Loucy (cell line): ENCODE measurements around the gene KRT35.

Experiments
- CTCF ChIP-seq: fragments of 200-600 bp; sonication (generic); conservative IDR thresholded peaks from 2 replicates; pipeline ENCODE4 v1.5.1; 2014; ENCODE audit warnings: mild to moderate bottlenecking, antibody characterized with exemption, low read length
- EZH2phosphoT487 ChIP-seq: fragments of 200-600 bp; IDR thresholded peaks from 2 replicates; pipeline ENCODE4 v1.6.1; 2018; ENCODE audit warnings: antibody characterized with exemption, mild to moderate bottlenecking, moderate library complexity, borderline replicate concordance

DNA sequence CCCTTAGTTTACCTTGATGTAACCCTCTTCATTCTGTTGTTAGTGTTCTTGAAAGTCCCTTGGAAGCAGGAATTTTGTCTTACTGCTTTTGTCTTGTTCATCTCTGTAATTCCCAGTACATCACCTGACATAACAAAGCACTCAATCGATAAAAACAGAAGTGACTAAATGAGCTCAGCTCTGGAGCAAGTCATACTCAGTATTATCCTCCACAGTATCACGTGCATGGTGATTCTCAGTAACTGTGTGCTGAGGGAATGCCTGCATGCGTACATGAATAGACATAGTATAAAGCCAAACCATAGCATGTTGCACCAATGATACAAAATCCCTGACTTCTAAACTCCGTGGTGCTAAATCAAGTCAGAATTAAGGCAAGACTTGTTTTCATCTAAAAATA, 47.4 kb downstream of the KRT35 start:
- TF ChIP-seq EZH2phosphoT487 (no peak), CTCF (no peak)
